ENCODE data around the gene UGT1A9.

The UGT1A9 gene

DNA sequence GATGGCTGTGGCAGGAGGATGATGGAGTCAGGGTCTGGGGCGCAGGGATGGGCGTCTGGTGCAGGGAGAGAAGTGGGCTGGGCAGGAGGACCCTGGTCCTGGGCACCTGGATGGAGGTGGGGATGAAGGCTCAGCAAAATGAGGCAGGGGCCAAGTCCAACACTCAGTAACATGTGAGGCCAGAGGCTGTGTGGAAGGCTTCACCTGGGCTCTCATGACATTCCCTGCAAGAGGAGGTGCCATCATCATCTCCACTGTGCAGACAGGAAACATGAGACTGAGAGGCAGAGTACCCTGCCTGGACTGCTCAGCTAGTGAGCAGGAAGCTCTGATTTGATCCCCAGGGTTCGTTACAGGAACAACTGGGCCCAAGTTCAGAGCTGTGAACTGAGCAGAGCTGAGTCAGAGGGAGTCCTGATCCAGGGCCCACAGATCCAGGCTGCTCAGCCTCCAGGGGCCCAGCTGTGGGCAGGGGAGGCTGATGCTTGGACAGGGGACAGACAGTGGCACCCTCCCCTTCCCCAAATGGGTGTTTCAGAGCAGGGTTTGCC is 145.7 kb downstream of the UGT1A9 start:
- no peak for DNase-seq (ENCODE audit: low spot score)

DNA sequence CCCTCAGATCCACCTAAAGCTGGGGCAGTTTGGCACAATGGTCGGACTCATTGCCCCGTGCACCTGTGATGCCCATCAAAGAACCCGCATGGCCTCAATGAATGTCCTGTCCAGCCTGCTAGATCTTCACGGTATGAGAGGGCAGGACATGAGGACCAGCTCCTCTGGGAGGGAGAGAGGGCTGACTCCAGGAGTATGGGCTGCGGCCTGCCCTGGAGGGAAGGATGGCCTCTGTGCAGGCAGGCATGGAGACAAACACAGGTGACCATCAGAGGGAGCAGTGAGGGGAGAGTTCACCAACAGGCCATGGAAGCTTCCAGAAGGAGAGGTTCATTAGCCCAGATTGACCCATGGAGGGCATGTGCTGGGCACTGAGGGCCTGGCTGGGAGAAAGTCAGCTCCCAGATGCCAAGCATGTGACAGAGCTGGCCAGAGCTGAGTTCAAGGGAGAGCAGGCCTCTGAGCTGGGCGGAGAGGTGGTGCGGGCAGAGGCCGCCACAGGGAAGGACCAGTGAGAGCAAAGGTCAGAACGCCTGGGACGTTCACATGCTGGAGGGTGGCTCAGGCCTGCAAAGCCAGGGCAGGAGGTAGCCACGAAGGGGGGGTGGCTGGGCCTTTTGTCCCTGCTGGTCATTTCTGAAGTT is 146.4 kb downstream of the UGT1A9 start:
- no peak for DNase-seq (ENCODE audit: low spot score)

DNA sequence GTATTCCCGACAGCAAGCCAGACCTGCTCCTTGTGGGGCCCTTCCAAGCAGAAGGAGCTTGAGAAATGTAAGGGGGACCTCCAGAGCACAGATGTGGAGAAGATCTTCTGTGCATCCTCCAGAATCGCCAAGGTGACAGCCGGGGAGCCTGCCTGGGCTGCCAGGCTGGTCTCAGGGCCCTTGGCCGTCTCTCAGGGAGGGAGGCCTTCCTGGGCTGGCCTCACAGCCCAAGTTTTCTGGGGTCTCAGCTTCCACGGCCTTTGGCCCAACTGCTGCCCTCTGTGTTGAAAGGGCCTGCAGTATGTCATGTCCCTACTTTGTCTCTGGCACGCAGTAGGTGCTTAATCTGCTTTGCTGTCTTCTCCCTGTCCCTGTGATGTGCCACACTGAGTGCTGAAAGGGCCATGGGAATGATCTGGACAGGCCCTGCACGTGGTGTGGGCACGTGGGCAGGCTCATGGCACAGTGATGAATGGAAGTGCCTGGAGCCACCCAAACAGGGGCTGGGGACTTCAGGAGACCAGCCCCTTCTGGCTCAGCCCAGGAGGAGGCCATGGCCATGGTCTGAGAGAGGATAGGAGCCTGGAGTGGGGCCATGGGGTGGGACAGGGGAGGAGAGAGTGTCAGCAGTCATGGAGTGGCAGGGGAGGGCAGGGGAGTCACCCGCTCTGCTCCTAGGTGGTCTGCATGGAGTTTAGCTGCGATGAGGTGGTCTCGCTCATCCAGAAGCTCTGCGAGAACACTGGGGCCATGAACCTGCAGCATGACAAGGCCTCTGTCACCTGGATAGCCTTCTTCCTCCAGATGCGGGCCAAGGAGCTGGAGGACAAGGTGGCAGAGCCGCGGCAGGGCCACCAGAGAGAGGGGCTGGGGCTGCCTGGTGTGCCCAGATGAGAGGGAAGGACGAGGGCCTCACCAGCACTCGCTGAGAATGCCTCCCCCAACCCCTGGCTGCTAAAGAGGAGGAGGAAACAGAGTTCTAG is 147.2 kb downstream of the UGT1A9 start:
- no peak for DNase-seq (ENCODE audit: low spot score)

DNA sequence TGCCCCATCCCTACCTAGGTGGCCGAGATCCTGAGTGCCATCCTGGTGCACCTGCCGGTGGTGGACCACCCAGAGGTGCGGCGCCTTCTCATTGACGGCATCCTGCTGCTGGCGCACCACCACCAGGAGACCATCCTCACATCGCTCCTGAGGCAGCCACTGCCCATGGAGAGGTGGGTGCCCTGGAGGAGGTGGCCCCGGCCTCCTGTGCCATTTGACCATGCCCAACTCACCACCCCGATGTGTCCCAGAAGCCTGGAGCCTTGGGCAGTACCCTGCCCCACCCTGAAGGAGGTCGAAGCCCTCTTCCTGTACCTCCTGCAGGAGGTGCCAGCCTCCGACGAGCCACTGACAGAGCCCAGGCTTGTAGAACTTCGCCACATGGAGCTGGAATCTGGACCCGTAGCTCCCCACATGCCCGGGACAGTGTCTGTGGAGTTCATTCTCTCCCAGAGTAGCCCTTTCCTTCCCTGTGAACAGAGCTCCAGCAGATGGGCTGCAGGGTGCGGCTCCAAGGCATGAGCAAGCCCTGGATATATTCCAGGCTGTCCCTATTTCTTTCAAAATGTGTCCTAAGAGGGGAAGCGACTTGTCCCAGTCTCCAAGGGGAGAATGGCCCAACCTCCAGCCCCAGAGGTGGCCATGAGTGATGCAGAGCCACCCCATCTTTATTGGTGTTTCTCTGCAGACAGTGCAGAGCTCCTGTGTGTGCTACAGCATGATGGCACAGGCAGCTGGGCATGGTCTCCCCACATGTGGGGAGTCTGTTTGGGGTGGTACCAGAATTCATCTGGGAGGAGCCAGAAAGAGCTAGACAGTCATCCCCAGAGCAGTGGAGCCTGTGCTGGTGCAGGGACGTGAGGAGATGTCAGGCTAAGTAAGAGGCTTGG is 148.4 kb downstream of the UGT1A9 start:
- no peak for DNase-seq (ENCODE audit: low spot score)

DNA sequence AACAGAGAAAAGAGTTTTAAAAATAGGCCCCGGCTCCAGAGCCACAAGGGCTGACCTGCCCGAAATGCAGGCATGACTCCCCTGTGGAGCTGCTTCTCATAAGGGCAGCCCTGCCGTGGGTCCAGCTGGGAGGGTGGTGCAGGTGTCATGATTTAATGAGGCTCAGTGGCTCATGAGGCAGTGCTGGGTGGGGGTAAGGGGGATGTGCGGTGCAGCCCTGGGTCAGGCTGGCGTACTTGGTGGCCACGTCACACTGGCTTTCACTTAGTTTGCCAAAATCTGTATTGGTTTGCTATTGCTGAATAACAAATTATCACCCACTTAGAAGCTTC is 149.0 kb downstream of the UGT1A9 start:
- DNase-seq (ENCODE audit: low spot score), result no peak

DNA sequence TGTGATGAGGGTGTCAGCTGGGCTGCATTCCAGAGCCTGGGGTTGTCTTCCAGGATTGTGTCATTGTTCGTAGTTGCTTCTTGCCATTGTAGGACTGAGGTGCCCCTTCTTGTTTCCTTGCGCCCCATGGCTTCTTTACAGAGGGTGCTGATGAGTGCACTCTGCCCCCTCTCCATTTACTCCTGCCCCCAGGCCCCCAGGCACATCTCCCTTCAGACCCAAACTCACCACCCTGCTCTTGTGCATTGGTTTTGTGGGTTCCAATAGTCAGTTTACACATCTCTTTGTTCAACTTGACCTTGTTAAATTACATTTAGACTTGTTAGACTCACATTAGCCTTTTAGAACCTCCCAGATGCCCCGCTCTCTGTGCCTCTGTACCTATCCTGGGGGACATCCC is 149.5 kb downstream of the UGT1A9 start:
- no peak for DNase-seq (ENCODE audit: low spot score)

DNA sequence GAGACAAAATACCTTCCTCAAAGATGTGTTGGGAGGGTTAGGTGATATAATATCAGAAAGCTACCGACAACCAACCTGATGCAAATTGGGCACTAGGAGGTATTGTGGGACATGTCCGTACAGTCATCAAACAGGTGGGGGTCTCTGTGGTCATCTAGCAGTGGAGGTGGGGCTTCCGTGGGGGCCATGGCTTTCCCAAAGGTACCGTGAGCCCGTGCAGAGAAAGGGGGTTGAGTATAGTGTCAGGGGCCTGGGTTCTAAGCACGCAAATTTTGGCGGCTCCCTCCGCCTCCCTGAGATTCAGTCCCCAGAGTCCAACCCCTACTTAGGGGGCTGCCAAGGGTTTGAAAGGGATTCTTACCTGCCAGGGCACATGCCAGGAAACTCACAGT is 150.0 kb downstream of the UGT1A9 start:
- no peak for DNase-seq (ENCODE audit: low spot score)

DNA sequence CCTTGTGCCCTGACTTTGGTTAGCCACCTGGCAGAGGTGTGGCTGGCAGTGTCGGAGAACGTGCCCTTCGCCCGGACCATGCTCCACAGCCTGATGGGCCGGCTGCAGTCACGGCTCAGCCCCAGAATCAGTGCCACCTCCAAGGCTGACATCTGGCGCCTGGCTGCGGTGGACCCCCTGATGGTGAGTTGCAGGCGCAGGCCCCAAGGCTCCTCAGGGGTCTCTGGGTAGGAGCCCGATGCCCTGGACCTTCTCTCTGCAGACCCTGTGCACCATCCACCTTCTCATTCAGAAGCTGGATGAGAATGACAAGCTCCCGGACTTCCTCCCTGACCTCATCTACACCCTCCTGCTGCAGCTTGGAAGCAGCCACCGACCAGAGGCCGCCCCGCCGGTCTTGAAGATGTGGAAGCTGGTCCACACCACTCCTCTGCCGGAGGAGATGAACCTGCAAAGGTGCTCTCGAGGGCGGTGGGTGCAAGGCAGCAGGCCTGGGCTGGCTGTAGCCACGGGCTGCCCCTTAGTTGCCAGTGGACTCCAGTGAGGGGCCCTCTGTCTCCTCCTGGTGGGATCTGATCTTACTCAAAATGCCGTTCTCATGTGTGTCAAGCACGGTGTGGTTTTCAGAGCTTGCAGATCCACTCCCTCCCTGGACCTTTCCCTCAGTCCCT is 150.5 kb downstream of the UGT1A9 start:
- DNase-seq (ENCODE audit: low spot score), result no peak
